Prostate gland (tissue), 2 donors: Measurements from ENCODE around the gene PDGFD.

Experiments
- POLR2AphosphoS5 ChIP-seq: sonication (generic); formaldehyde crosslinking; IDR thresholded peaks from one replicate; pipeline ENCODE4 v1.6.1; 2017; ENCODE audit warnings: antibody characterized with exemption
- TF ChIP-seq, protein P1 (sequence below), 4 experiments: fragments of 200-600 bp in 2 of 4; fragments of 450-650 bp in 2 of 4; sonication (generic) in 2 of 4; IDR thresholded peaks; 1 replicate in 3 of 4; 2 replicates in 1 of 4; pipeline ENCODE4 v1.5.1; 2016 to 2019; ENCODE audit warnings: antibody characterized with exemption in 4 of 4, mild to moderate bottlenecking in 2 of 4, moderate library complexity in 2 of 4

DNA sequence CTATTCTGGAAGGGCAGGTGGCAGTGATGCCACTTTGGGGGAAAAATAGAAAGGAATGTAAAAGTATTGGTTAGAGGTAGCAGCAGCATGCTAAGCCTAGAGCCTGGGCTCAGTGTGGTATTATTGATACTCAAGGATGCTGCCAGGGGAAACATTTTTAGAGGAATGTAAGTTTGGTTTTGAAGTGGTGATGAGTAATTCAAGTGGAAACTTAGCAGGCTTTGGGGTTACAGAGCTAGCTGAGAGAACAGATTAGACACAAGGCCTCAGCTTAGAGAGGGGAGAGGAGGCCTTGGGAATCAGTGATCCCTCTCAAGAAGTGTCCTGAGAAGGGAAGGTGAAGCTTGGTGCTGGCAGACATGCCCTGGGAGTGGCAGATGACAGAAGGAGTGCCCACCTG is 160.5 kb downstream of the PDGFD start:
- no peak for TF ChIP-seq POLR2AphosphoS5
- TF ChIP-seq, protein P1, sequence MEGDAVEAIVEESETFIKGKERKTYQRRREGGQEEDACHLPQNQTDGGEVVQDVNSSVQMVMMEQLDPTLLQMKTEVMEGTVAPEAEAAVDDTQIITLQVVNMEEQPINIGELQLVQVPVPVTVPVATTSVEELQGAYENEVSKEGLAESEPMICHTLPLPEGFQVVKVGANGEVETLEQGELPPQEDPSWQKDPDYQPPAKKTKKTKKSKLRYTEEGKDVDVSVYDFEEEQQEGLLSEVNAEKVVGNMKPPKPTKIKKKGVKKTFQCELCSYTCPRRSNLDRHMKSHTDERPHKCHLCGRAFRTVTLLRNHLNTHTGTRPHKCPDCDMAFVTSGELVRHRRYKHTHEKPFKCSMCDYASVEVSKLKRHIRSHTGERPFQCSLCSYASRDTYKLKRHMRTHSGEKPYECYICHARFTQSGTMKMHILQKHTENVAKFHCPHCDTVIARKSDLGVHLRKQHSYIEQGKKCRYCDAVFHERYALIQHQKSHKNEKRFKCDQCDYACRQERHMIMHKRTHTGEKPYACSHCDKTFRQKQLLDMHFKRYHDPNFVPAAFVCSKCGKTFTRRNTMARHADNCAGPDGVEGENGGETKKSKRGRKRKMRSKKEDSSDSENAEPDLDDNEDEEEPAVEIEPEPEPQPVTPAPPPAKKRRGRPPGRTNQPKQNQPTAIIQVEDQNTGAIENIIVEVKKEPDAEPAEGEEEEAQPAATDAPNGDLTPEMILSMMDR (IDR thresholded peaks at IDR 0.05) = no peak
